Prostate gland (tissue), 2 donors: ENCODE measurements around the gene FHIT. TPM values are rescaled to one million over a fixed set of nuclear protein-coding genes. Genes with fewer than 3 reads are reported as not detected.
"Not testable (repeated sequence)": the region's sequence is repeated elsewhere in the genome, so short reads cannot be mapped to it uniquely, and the experiment has no call there.

Experiments used
- DNase-seq: peaks from one replicate; pipeline ENCODE4 v3.0.0-alpha.2; 2019; ENCODE audit warnings: low spot score
- H3K27ac ChIP-seq, 2 donors: fragments of 200-600 bp; sonication (generic); 2 replicates each; pipeline ENCODE4 v1.5.1; 2017 to 2019
- H3K27me3 ChIP-seq: fragments of 200-600 bp; sonication (generic); replicated peaks from 2 replicates; pipeline ENCODE4 v1.5.1; 2019; ENCODE audit not compliant: insufficient read depth
- H3K36me3 ChIP-seq, 2 donors: fragments of 200-600 bp; sonication (generic); 1 replicate in 1 of 2; 2 replicates in 1 of 2; pipeline versions ENCODE4 v1.5.1 to v1.8.1; 2017 to 2019
- H3K4me1 ChIP-seq: fragments of 200-600 bp; sonication (generic); replicated peaks from 2 replicates; pipeline ENCODE4 v1.5.1; 2019
- H3K4me3 ChIP-seq, 2 donors: fragments of 200-600 bp; sonication (generic); 2 replicates each; pipeline ENCODE4 v1.5.1; 2017 to 2019
- H3K9me3 ChIP-seq: fragments of 200-600 bp; sonication (generic); 2 replicates; pipeline ENCODE4 v1.5.1; 2017
- CTCF ChIP-seq, 4 experiments: fragments of 200-600 bp in 2 of 4; fragments of 450-650 bp in 2 of 4; sonication (generic) in 2 of 4; IDR thresholded peaks; 1 replicate in 3 of 4; 2 replicates in 1 of 4; pipeline ENCODE4 v1.5.1; 2016 to 2019; ENCODE audit warnings: antibody characterized with exemption in 4 of 4, mild to moderate bottlenecking in 2 of 4, moderate library complexity in 2 of 4
- POLR2A ChIP-seq: fragments of 450-650 bp; IDR thresholded peaks from one replicate; pipeline ENCODE4 v1.6.1; 2016; ENCODE audit warnings: antibody characterized with exemption, mild to moderate bottlenecking
- POLR2AphosphoS5 ChIP-seq: sonication (generic); formaldehyde crosslinking; IDR thresholded peaks from one replicate; pipeline ENCODE4 v1.6.1; 2017; ENCODE audit warnings: antibody characterized with exemption
- WGBS: methylation state at CpG from one replicate; pipeline ENCODE4 v1.1.5; 2018; 5-methylcytosine and 5-hydroxymethylcytosine counted together
- intact Hi-C: fragments of 100-400 bp; cut with DNase I; formaldehyde crosslinking; loops from one replicate; pipeline ENCODE4 v1.14.2; 2022
- total RNA-seq, 2 donors: library from RNA; depleted of rRNA; stranded (reverse); fragments of >200 nt; gene quantifications; one replicate each; pipeline ENCODE4 v1.1.0, GENCODE V29; 2016

FHIT gene
- total RNA-seq, 2 donors from 2014 or later = 6.4 to 10.4 TPM

- Histone ChIP-seq H3K36me3 (no peaks in the 10 kb centered on the region), H3K27ac (no peak overlapping the region), H3K27me3 (no peaks in the 10 kb centered on the region), H3K4me1 (no peaks in the 10 kb centered on the region), H3K4me3 (no peak overlapping the region), H3K9me3 (no peaks in the 10 kb centered on the region)
- intact Hi-C loops = no loop called here
- WGBS = 91% methylated on average over 2 of the region's 2 CpGs
- no peak for DNase-seq
- TF ChIP-seq POLR2A (no peak), CTCF (IDR thresholded peaks at IDR 0.05) (no peak)
Measured at GRCh38 chr3:59810606-59811005, 1440.6 kb downstream of the FHIT start.

DNA sequence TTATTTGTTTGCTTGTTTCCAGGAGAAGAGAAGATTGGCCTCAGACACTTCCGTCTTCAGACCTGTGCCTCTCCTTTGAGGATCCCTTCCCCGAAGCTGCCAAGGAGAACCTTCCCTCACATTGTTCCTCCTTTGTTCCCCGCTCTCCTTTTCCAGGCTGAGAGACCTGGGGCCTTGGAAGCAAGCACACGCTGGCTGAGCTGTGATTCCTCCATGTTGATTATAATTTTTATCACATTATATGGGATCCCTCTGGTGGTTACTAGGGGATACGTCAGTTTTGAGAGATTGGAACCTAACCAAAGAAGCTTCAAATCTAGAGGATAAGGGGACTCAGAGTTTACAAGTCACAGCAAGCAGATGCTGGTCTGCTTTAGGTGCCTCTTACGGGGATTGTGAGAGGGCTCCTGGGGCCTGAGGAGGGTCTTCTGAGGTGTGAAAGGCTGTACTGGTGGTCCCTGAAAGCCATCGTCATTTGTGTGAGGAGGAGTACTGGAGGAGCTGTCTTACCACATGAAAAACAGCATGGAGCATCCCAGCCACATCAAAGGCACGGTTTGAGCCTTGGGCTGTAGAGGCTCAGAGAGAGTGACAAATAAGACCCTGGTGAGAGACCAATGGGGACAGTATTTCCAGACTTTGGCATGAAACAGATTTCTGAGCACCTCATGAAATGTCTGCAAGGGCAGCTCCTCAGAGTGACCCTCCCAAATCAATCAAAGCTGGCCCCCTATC, 1441.4 kb downstream of the FHIT start:
- DNase-seq = no peak
- TF ChIP-seq POLR2AphosphoS5 (no peak), CTCF (IDR thresholded peaks at IDR 0.05) (peak in 3 of 4 experiments; percentile 43 to 60 (median 52)), POLR2A (no peak)
- intact Hi-C loops = no loop called here
- WGBS = 49% methylated on average over 8 of the region's 8 CpGs
- no peaks in the 10 kb centered on the region for H3K9me3 ChIP-seq
- no peaks in the 10 kb centered on the region for H3K27me3 ChIP-seq
- H3K4me1 ChIP-seq = no peaks in the 10 kb centered on the region
- H3K4me3 ChIP-seq = no peak overlapping the region
- no peaks in the 10 kb centered on the region for H3K36me3 ChIP-seq
- peak overlapping the region in 1 of 2 donors; percentile 20 for H3K27ac ChIP-seq

- no peak for DNase-seq
- H3K36me3 ChIP-seq = no peaks in the 10 kb centered on the region
- no peaks in the 10 kb centered on the region for H3K9me3 ChIP-seq
- no peaks in the 10 kb centered on the region for H3K27me3 ChIP-seq
- H3K27ac ChIP-seq = peak overlapping the region in 1 of 2 donors; percentile 20
- intact Hi-C loops = no loop called here
- WGBS = 83% methylated on average over 4 of the region's 4 CpGs
- TF ChIP-seq POLR2AphosphoS5 (peak; percentile 12), CTCF (IDR thresholded peaks at IDR 0.05) (no peak)
- H3K4me3 ChIP-seq = no peak overlapping the region
- no peaks in the 10 kb centered on the region for H3K4me1 ChIP-seq
Measured at GRCh38 chr3:59809016-59809415, 1442.2 kb downstream of the FHIT start.

- TF ChIP-seq POLR2A (no peak), POLR2AphosphoS5 (no peak), CTCF (IDR thresholded peaks at IDR 0.05) (no peak)
- Histone ChIP-seq H3K27ac (no peak overlapping the region), H3K27me3 (no peaks in the 10 kb centered on the region), H3K36me3 (no peaks in the 10 kb centered on the region), H3K4me1 (no peaks in the 10 kb centered on the region), H3K4me3 (no peak overlapping the region), H3K9me3 (no peaks in the 10 kb centered on the region)
- 88% methylated on average over 7 of the region's 7 CpGs for WGBS
- no peak for DNase-seq
- intact Hi-C loops = no loop called here
Measured at GRCh38 chr3:59808446-59808845, 1442.8 kb downstream of the FHIT start.

- H3K27me3 ChIP-seq = no peaks in the 10 kb centered on the region
- no peak for DNase-seq
- intact Hi-C loops = no loop called here
- H3K4me3 ChIP-seq = no peak overlapping the region
- H3K27ac ChIP-seq = no peak overlapping the region
- H3K9me3 ChIP-seq = no peaks in the 10 kb centered on the region
- H3K4me1 ChIP-seq = no peaks in the 10 kb centered on the region
- no peak for TF ChIP-seq CTCF (IDR thresholded peaks at IDR 0.05)
- no peaks in the 10 kb centered on the region for H3K36me3 ChIP-seq
- WGBS = 90% methylated on average over 11 of the region's 11 CpGs
Measured at GRCh38 chr3:59803268-59803667, 1448.0 kb downstream of the FHIT start.

DNA sequence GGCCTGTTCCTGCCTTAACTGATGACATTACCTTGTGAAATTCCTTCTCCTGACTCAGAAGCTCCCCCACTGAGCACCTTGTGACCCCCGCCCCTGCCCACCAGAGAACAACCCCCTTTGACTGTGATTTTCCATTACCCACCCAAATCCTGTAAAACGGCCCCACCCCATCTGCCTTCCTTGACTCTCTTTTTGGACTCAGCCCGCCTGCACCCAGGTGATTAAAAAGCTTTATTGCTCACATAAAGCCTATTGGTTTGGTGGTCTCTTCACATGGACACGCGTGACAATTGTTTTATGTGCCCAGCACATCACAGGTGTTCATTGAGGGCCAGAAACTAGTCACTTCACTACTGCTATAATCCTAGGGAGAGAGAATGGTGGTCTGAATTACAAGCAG, 1448.8 kb downstream of the FHIT start:
- H3K36me3 ChIP-seq, H3K4me1 ChIP-seq, H3K4me3 ChIP-seq, H3K27ac ChIP-seq, intact Hi-C loops, H3K27me3 ChIP-seq, DNase-seq, H3K9me3 ChIP-seq: not testable (repeated sequence)
- WGBS = 89% methylated on average over 5 of the region's 5 CpGs
